Karpas-422 (cell line): ENCODE data around the gene AREG. TPM values are rescaled to one million over a fixed set of nuclear protein-coding genes. Genes with fewer than 3 reads are reported as not detected.

ENCODE experiments used
- DNase-seq: peaks from one replicate; pipeline ENCODE4 v3.0.0-alpha.2; 2015
- H2AFZ ChIP-seq: fragments of 200-600 bp; sonication (generic); 2 replicates; pipeline ENCODE4 v1.6.1; 2014; ENCODE audit warnings: antibody characterized with exemption, low read length, mixed read lengths
- H3K27ac ChIP-seq: fragments of 200-600 bp; sonication (generic); 2 replicates; pipeline ENCODE4 v1.5.1; 2014; ENCODE audit warnings: mild to moderate bottlenecking, low read length, moderate library complexity
- H3K27me3 ChIP-seq: fragments of 200-600 bp; sonication (generic); 2 replicates; pipeline ENCODE4 v1.6.1; 2014; ENCODE audit warnings: low read length, mixed read lengths
- H3K36me3 ChIP-seq: fragments of 200-600 bp; sonication (generic); 2 replicates; pipeline ENCODE4 v1.6.1; 2014; ENCODE audit warnings: low read length, mixed read lengths; ENCODE audit not compliant: insufficient read depth
- H3K4me1 ChIP-seq: fragments of 200-600 bp; sonication (generic); 2 replicates; pipeline ENCODE4 v1.6.1; 2014; ENCODE audit warnings: mild to moderate bottlenecking, low read length, mixed read lengths
- H3K4me2 ChIP-seq: fragments of 200-600 bp; sonication (generic); 2 replicates; pipeline ENCODE4 v1.6.1; 2014; ENCODE audit warnings: low read length, low read depth, mild to moderate bottlenecking; ENCODE audit not compliant: poor library complexity, severe bottlenecking
- H3K4me3 ChIP-seq: fragments of 200-600 bp; sonication (generic); 2 replicates; pipeline ENCODE4 v1.5.1; 2014; ENCODE audit warnings: mild to moderate bottlenecking, antibody characterized with exemption, low read length, mixed read lengths
- H3K79me2 ChIP-seq: fragments of 200-600 bp; sonication (generic); 2 replicates; pipeline ENCODE4 v1.6.1; 2014; ENCODE audit warnings: mild to moderate bottlenecking, low read length, mixed read lengths
- H3K9ac ChIP-seq: fragments of 200-600 bp; sonication (generic); 2 replicates; pipeline ENCODE4 v1.6.0; 2014; ENCODE audit warnings: low read length
- H3K9me2 ChIP-seq: fragments of 200-600 bp; sonication (generic), shearing (Covaris generic); replicated peaks from 2 replicates; pipeline ENCODE4 v1.6.0; 2014; ENCODE audit warnings: mild to moderate bottlenecking, low read length, moderate library complexity; ENCODE audit not compliant: insufficient read depth
- H3K9me3 ChIP-seq: fragments of 300-700, 200-600 bp; sonication (generic); 2 replicates; pipeline ENCODE4 v1.6.1; 2014; ENCODE audit warnings: low read length, mixed read lengths
- H4K20me1 ChIP-seq: fragments of 200-600 bp; sonication (generic); 2 replicates; pipeline ENCODE4 v1.6.1; 2014; ENCODE audit warnings: mild to moderate bottlenecking, antibody characterized with exemption, low read length, low read depth; ENCODE audit not compliant: insufficient read depth
- total RNA-seq: library from RNA; depleted of rRNA; stranded (reverse); fragments of >200 nt; shearing (Covaris generic); gene quantifications from 2 replicates; pipeline ENCODE4 v1.2.3, GENCODE V29; 2014; ENCODE audit warnings: low replicate concordance

Gene AREG
- total RNA-seq, 1 experiment from 2014 or later: not detected

DNA sequence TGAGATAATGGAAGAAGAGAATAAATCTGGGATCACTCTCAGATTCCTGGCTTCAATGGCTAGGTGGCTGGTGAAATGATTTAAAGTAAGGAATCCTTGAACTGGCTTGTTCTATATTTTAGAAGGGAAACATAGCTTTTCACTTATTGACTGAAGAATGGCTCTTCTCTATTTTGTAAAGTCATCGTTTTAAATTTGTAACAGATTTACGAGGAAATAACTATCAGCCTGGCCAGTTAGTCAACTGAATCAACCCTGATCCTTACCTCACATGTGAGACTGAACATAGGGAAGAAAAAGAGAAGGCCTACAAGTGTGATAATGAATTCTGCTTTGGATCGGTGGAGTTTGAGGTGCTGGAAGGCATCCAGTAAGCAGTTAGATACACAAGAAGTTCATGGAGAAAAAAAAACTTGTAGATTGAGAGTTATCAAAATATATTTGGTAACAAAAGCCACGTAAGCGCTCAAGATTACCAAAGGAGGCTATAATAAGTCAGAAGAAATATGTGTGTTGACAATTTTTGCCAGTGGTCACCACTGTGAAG lies 12.0 kb downstream of the AREG start:
- Histone ChIP-seq H3K27ac (no peak overlapping the region), H3K9me2 (no peaks in the 10 kb centered on the region), H3K4me1 (no peaks in the 10 kb centered on the region), H3K4me3 (no peak overlapping the region), H4K20me1 (no peaks in the 10 kb centered on the region), H3K9me3 (no peaks in the 10 kb centered on the region; the same call in 1 of the 2 replicates), H3K9ac (no peak overlapping the region), H3K4me2 (no peak overlapping the region), H2AFZ (no peak overlapping the region), H3K27me3 (no peaks in the 10 kb centered on the region), H3K79me2 (no peaks in the 10 kb centered on the region), H3K36me3 (no peaks in the 10 kb centered on the region)
- no peak for DNase-seq

DNA sequence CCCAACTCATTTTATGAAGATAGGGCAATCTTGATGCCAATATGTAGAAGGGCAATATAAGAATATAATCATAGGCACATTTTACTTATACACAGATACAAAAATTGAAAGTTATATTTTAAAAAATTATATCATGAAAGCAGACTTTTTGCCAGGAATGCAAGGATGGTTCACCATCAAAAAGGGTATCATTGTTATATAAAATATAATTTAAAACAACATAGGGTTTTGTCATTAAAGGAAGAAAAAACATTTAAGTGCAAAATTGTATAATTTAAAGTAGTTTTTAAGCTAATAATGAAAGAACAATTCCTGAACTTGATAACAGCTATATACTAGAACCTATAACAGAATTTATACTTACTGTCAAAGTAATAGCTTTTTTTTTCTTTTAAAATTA lies 15.9 kb downstream of the AREG start:
- Histone ChIP-seq H3K9ac (no peak overlapping the region), H3K4me2 (no peak overlapping the region), H3K27ac (no peak overlapping the region), H3K9me3 (no peaks in the 10 kb centered on the region; the same call in 1 of the 2 replicates), H3K4me1 (no peaks in the 10 kb centered on the region), H3K79me2 (no peaks in the 10 kb centered on the region), H3K9me2 (no peaks in the 10 kb centered on the region), H4K20me1 (no peaks in the 10 kb centered on the region), H3K27me3 (no peaks in the 10 kb centered on the region), H3K36me3 (no peaks in the 10 kb centered on the region), H3K4me3 (no peak overlapping the region), H2AFZ (no peak overlapping the region)
- DNase-seq: no peak

- Histone ChIP-seq H3K36me3 (no peaks in the 10 kb centered on the region), H2AFZ (no peak overlapping the region)
- no peak for DNase-seq
These were observed 18.2 kb downstream of the AREG start for GRCh38 chr4:74463123-74463522.

GRCh38 chr4:74464291-74464690 lies 19.4 kb downstream of the AREG start:
- H3K27ac ChIP-seq: no peak overlapping the region

More at GRCh38 chr4:74463123-74463522, 18.2 kb downstream of the AREG start:
- no peaks in the 10 kb centered on the region for H3K4me1 ChIP-seq
- no peak overlapping the region for H3K9ac ChIP-seq
- H3K4me2 ChIP-seq: no peak overlapping the region
- H3K4me3 ChIP-seq: no peak overlapping the region
- no peaks in the 10 kb centered on the region for H3K79me2 ChIP-seq
- no peaks in the 10 kb centered on the region for H4K20me1 ChIP-seq
- no peak overlapping the region for H3K27ac ChIP-seq
- H3K9me2 ChIP-seq: no peaks in the 10 kb centered on the region
- H3K27me3 ChIP-seq: no peaks in the 10 kb centered on the region
- H3K9me3 ChIP-seq: no peaks in the 10 kb centered on the region; the same call in 1 of the 2 replicates

DNA sequence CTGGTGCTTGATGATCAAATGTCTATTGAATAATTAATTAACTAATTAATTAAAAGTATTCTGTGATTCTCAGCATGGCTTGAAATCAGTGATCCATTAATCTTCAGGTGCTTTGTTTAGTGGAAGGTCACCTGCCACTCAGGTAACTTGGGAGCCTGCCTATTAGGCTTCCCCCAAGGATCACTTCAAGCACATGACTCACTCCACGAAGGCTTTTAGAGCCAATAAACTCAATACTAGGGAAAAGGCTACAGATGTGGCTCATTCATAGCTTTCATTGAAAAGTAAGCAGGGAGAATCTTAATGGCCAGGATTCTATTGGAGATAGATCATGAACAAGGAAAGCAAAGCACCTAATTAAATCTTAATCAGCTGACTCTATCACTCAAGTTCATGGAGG lies 21.3 kb downstream of the AREG start:
- Histone ChIP-seq H3K79me2 (no peaks in the 10 kb centered on the region), H3K9ac (no peak overlapping the region), H3K9me2 (no peaks in the 10 kb centered on the region), H4K20me1 (no peaks in the 10 kb centered on the region), H2AFZ (no peak overlapping the region), H3K4me3 (no peak overlapping the region), H3K4me2 (no peak overlapping the region), H3K9me3 (no peaks in the 10 kb centered on the region), H3K4me1 (no peaks in the 10 kb centered on the region), H3K36me3 (no peaks in the 10 kb centered on the region), H3K27ac (no peak overlapping the region), H3K27me3 (no peaks in the 10 kb centered on the region)
- DNase-seq: no peak

More at GRCh38 chr4:74464291-74464690, 19.4 kb downstream of the AREG start:
- Histone ChIP-seq H4K20me1 (no peaks in the 10 kb centered on the region), H3K4me2 (no peak overlapping the region), H3K9ac (no peak overlapping the region), H3K9me2 (no peaks in the 10 kb centered on the region), H3K4me1 (no peaks in the 10 kb centered on the region), H3K79me2 (no peaks in the 10 kb centered on the region), H3K4me3 (no peak overlapping the region), H2AFZ (no peak overlapping the region), H3K36me3 (no peaks in the 10 kb centered on the region), H3K9me3 (no peaks in the 10 kb centered on the region; the same call in 1 of the 2 replicates), H3K27me3 (no peaks in the 10 kb centered on the region)
- no peak for DNase-seq

GRCh38 chr4:74471264-74471663 lies 26.3 kb downstream of the AREG start:
- no peak for DNase-seq
- no peak overlapping the region for H3K9ac ChIP-seq
- no peaks in the 10 kb centered on the region for H3K27me3 ChIP-seq
- H3K9me3 ChIP-seq: no peaks in the 10 kb centered on the region
- no peak overlapping the region for H2AFZ ChIP-seq
- no peaks in the 10 kb centered on the region for H3K36me3 ChIP-seq
- no peaks in the 10 kb centered on the region for H3K79me2 ChIP-seq
- no peak overlapping the region for H3K4me2 ChIP-seq
- H3K9me2 ChIP-seq: no peaks in the 10 kb centered on the region
- H3K27ac ChIP-seq: no peak overlapping the region
- H4K20me1 ChIP-seq: no peaks in the 10 kb centered on the region
- H3K4me3 ChIP-seq: no peak overlapping the region
- no peaks in the 10 kb centered on the region for H3K4me1 ChIP-seq

GRCh38 chr4:74473155-74473811 lies 28.3 kb downstream of the AREG start:
- Histone ChIP-seq H3K9ac (no peak overlapping the region), H3K4me3 (no peak overlapping the region), H3K27ac (no peak overlapping the region), H3K4me2 (no peak overlapping the region), H2AFZ (no peak overlapping the region), H3K4me1 (no peaks in the 10 kb centered on the region), H3K9me2 (no peaks in the 10 kb centered on the region), H3K9me3 (no peaks in the 10 kb centered on the region), H3K79me2 (no peaks in the 10 kb centered on the region), H3K27me3 (no peaks in the 10 kb centered on the region), H4K20me1 (no peaks in the 10 kb centered on the region), H3K36me3 (no peaks in the 10 kb centered on the region)
- no peak for DNase-seq

DNA sequence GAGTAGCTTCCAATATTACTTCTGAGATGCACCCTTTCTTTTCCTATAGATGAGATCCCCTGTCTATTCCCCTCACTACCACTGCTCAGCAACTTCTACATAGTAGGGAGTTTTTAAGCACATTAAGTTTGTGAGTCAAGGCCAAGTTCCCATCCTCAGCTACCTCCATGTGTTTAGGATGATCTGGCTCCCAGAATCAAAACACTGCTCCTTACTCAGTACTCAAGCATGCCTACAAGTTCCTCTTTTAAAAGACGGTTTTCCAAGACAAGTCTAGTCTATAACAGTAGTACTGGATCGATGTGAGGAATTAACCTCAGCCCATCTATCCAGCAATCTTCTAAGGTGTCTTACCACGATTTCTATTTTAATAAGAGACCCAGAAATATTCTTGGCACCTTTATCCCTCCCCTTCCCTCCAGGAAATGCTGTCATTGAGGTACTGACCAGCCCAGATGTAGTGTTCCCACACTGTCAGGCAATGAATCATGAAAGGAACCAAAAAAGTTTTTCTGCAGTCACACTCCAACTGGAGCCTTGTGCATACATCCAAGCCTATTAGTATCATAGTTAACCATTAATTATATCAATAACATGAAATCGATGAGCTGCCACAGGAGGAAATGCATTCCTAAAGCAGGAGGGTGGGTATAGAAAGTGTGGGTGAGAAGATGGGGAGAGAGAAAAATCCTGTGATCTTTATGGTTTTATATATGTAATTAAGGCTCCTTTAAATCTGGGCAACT lies 29.6 kb downstream of the AREG start:
- Histone ChIP-seq H3K4me3 (no peak overlapping the region), H3K9me3 (no peaks in the 10 kb centered on the region), H3K4me2 (no peak overlapping the region), H3K4me1 (no peaks in the 10 kb centered on the region), H4K20me1 (no peaks in the 10 kb centered on the region), H3K27me3 (no peaks in the 10 kb centered on the region), H3K79me2 (no peaks in the 10 kb centered on the region), H2AFZ (no peak overlapping the region), H3K36me3 (no peaks in the 10 kb centered on the region), H3K9ac (no peak overlapping the region), H3K9me2 (no peaks in the 10 kb centered on the region), H3K27ac (no peak overlapping the region)
- no peak for DNase-seq
